ENCODE results near the gene LIN7B. TPM values are rescaled to one million over a fixed set of nuclear protein-coding genes. Genes with fewer than 3 reads are reported as not detected.

LIN7B gene
- total and polyA plus RNA-seq, 9 of the 15 experiments (the other 6 are each of a cell fraction or from before 2014, with no cell fraction given): 0.89 to 15.7 (median 4.0) TPM

GRCh38 chr19:49142866-49143335 lies 28.7 kb downstream of the LIN7B start (continued):
- TF ChIP-seq PHF20 (IDR thresholded peaks at IDR 0.05; ENCODE audit: partially characterized antibody) (peak; percentile 66), EGR1 (conservative IDR thresholded peaks at IDR 0.05) (no peak; the same call in 1 of the 2 replicates), ZNF277 (CRISPR knock-in tag; IDR thresholded peaks at IDR 0.05; ENCODE audit: borderline replicate concordance) (no peak), ZNF140 (CRISPR knock-in tag; IDR thresholded peaks at IDR 0.05) (no peak), PTBP1 (IDR thresholded peaks at IDR 0.05; ENCODE audit: low read depth, low read length) (no peak), FOSL1 (tag; conservative IDR thresholded peaks at IDR 0.05) (no peak), CSDE1 (IDR thresholded peaks at IDR 0.05) (no peak), KAT8 (IDR thresholded peaks at IDR 0.05; ENCODE audit: low read depth) (no peak), PHTF2 (CRISPR knock-in tag; IDR thresholded peaks at IDR 0.05) (no peak), ZNF507 (tag; conservative IDR thresholded peaks at IDR 0.05) (no peak), SP2 (IDR thresholded peaks at IDR 0.05; ENCODE audit: extremely low read depth, low read depth, low read length, poor library complexity, severe bottlenecking) (peak; percentile 56), TEAD2 (tag; IDR thresholded peaks at IDR 0.05) (no peak), TEAD4 (IDR thresholded peaks at IDR 0.05; ENCODE audit: low read length) (no peak), TEAD4 (CRISPR knock-in tag; IDR thresholded peaks at IDR 0.05; ENCODE audit: borderline replicate concordance) (no peak), ZNF133 (CRISPR knock-in tag; IDR thresholded peaks at IDR 0.05) (no peak), HMG20B (CRISPR knock-in tag; IDR thresholded peaks at IDR 0.05) (no peak), CREM (IDR thresholded peaks at IDR 0.05; ENCODE audit: low read depth) (peak; percentile 46; the same call in 1 of the 2 replicates), ZNF395 (CRISPR knock-in tag; IDR thresholded peaks at IDR 0.05) (no peak), PML (IDR thresholded peaks at IDR 0.05; ENCODE audit: low read length) (no peak), HNRNPLL (IDR thresholded peaks at IDR 0.05; ENCODE audit: low read depth, low read length, poor library complexity, severe bottlenecking) (no peak), ETS2 (tag; IDR thresholded peaks at IDR 0.05; ENCODE audit: borderline replicate concordance, poor library complexity, severe bottlenecking) (no peak), ZZZ3 (IDR thresholded peaks at IDR 0.05) (no peak), KDM1A (IDR thresholded peaks at IDR 0.05) (no peak), NFIX (CRISPR knock-in tag; IDR thresholded peaks at IDR 0.05; ENCODE audit: low read depth) (no peak), CHD1 (IDR thresholded peaks at IDR 0.05; ENCODE audit: low read length) (no peak), VEZF1 (CRISPR knock-in tag; IDR thresholded peaks at IDR 0.05) (peak; percentile 94), ZNF76 (CRISPR knock-in tag; IDR thresholded peaks at IDR 0.05; ENCODE audit: borderline replicate concordance) (no peak), DDX20 (tag; IDR thresholded peaks at IDR 0.05; ENCODE audit: low read depth) (no peak), ZNF24 (IDR thresholded peaks at IDR 0.05) (no peak)
